Gastroesophageal sphincter (tissue), 3 donors: ENCODE measurements around the gene OPCML.

Experiments
- CTCF ChIP-seq, 4 experiments: fragments of 200-600 bp in 2 of 4; fragments of 450-650 bp in 2 of 4; sonication (generic) in 1 of 4; IDR thresholded peaks; one replicate each; pipeline ENCODE4 v1.5.1; 2017 to 2019; ENCODE audit warnings: antibody characterized with exemption in 4 of 4, mild to moderate bottlenecking in 2 of 4, moderate library complexity in 2 of 4
- POLR2A ChIP-seq, 2 donors: fragments of 450-650 bp; IDR thresholded peaks; one replicate each; pipeline ENCODE4 v1.6.1; 2017; ENCODE audit warnings: antibody characterized with exemption in 2 of 2, mild to moderate bottlenecking in 2 of 2, moderate library complexity in 1 of 2
- POLR2AphosphoS5 ChIP-seq: sonication (generic); formaldehyde crosslinking; IDR thresholded peaks from one replicate; pipeline ENCODE4 v1.6.1; 2017; ENCODE audit warnings: antibody characterized with exemption

- TF ChIP-seq CTCF (IDR thresholded peaks at IDR 0.05) (no peak), POLR2AphosphoS5 (no peak), POLR2A (IDR thresholded peaks at IDR 0.05) (no peak)
Observed at GRCh38 chr11:132590986-132591385, 941.3 kb downstream of the OPCML start.
